WTC11 (cell line): ENCODE measurements around the gene ANKRD65. TPM values are rescaled to one million over a fixed set of nuclear protein-coding genes. Genes with fewer than 3 reads are reported as not detected.

Experiments used
- CREM ChIP-seq: sonication (generic); formaldehyde crosslinking; IDR thresholded peaks from 2 replicates; pipeline ENCODE4 v1.8.1; 2022; ENCODE audit warnings: mild to moderate bottlenecking, missing genetic modification reagents, moderate library complexity
- KAT7 ChIP-seq: sonication (generic); formaldehyde crosslinking; IDR thresholded peaks from 2 replicates; pipeline ENCODE4 v1.8.1; 2023; ENCODE audit warnings: missing genetic modification reagents, mild to moderate bottlenecking, borderline replicate concordance
- MYBL2 ChIP-seq: sonication (generic); formaldehyde crosslinking; IDR thresholded peaks from 2 replicates; pipeline ENCODE4 v1.8.1; 2023; ENCODE audit warnings: mild to moderate bottlenecking, moderate library complexity, missing genetic modification reagents
- SP1 ChIP-seq: sonication (generic); formaldehyde crosslinking; conservative IDR thresholded peaks from 2 replicates; pipeline ENCODE4 v1.8.1; 2022; ENCODE audit warnings: missing genetic modification reagents
- TCF7 ChIP-seq: sonication (generic); formaldehyde crosslinking; IDR thresholded peaks from 2 replicates; pipeline ENCODE4 v1.8.0; 2022; ENCODE audit warnings: mild to moderate bottlenecking, low read depth, missing genetic modification reagents, moderate library complexity
- TEAD4 ChIP-seq: sonication (generic); formaldehyde crosslinking; IDR thresholded peaks from 2 replicates; pipeline ENCODE4 v1.8.0; 2022; ENCODE audit warnings: mild to moderate bottlenecking, missing genetic modification reagents
- TP53 ChIP-seq: sonication (generic); formaldehyde crosslinking; IDR thresholded peaks from 2 replicates; pipeline ENCODE4 v1.8.1; 2023; ENCODE audit warnings: mild to moderate bottlenecking, missing genetic modification reagents
- ZNF219 ChIP-seq: sonication (generic); formaldehyde crosslinking; IDR thresholded peaks from 2 replicates; pipeline ENCODE4 v1.8.0; 2023; ENCODE audit warnings: missing genetic modification reagents, mild to moderate bottlenecking, borderline replicate concordance
- total RNA-seq: library from RNA; stranded (reverse); gene quantifications from 3 replicates; pipeline ENCODE4 v1.2.3, GENCODE V29; 2021
- TF ChIP-seq, protein P1 (sequence below): fragments of 250-450 bp; sonication (Bioruptor Pico); IDR thresholded peaks from 2 replicates; pipeline ENCODE4 v1.8.0; 2021; ENCODE audit warnings: mild to moderate bottlenecking
- TF ChIP-seq, protein P2 (sequence below): sonication (generic); formaldehyde crosslinking; IDR thresholded peaks from 2 replicates; pipeline ENCODE4 v1.8.1; 2023; ENCODE audit warnings: mild to moderate bottlenecking, missing genetic modification reagents
- TF ChIP-seq, protein P3 (sequence below): sonication (generic); formaldehyde crosslinking; IDR thresholded peaks from 2 replicates; pipeline ENCODE4 v1.8.1; 2023; ENCODE audit warnings: mild to moderate bottlenecking, missing genetic modification reagents, moderate library complexity
- TF ChIP-seq, protein P4 (sequence below): fragments of 250-450 bp; sonication (Bioruptor Pico); IDR thresholded peaks from 2 replicates; pipeline ENCODE4 v2.1.2; 2022; ENCODE audit warnings: mild to moderate bottlenecking, moderate library complexity
- TF ChIP-seq, protein P5 (sequence below): fragments of 250-450 bp; sonication (Bioruptor Pico); conservative IDR thresholded peaks from 2 replicates; pipeline ENCODE4 v1.9.0; 2021; ENCODE audit warnings: mild to moderate bottlenecking
- TF ChIP-seq, protein P6 (sequence below): sonication (generic); formaldehyde crosslinking; IDR thresholded peaks from 2 replicates; pipeline ENCODE4 v1.8.1; 2023; ENCODE audit warnings: mild to moderate bottlenecking, missing genetic modification reagents, borderline replicate concordance
- TF ChIP-seq, protein P7 (sequence below): sonication (generic); formaldehyde crosslinking; IDR thresholded peaks from 2 replicates; pipeline ENCODE4 v1.8.1; 2022; ENCODE audit warnings: mild to moderate bottlenecking, missing genetic modification reagents, moderate library complexity, borderline replicate concordance
- TF ChIP-seq, protein P8 (sequence below): fragments of 250-450 bp; sonication (Bioruptor Pico); IDR thresholded peaks from 2 replicates; pipeline ENCODE4 v1.9.0; 2021; ENCODE audit warnings: mild to moderate bottlenecking, borderline replicate concordance
- TF ChIP-seq, protein P9 (sequence below): sonication (generic); formaldehyde crosslinking; IDR thresholded peaks from 2 replicates; pipeline ENCODE4 v1.8.1; 2023; ENCODE audit warnings: mild to moderate bottlenecking, missing genetic modification reagents

The ANKRD65 gene
- total RNA-seq, 1 experiment from 2014 or later, result 1.9 TPM

DNA sequence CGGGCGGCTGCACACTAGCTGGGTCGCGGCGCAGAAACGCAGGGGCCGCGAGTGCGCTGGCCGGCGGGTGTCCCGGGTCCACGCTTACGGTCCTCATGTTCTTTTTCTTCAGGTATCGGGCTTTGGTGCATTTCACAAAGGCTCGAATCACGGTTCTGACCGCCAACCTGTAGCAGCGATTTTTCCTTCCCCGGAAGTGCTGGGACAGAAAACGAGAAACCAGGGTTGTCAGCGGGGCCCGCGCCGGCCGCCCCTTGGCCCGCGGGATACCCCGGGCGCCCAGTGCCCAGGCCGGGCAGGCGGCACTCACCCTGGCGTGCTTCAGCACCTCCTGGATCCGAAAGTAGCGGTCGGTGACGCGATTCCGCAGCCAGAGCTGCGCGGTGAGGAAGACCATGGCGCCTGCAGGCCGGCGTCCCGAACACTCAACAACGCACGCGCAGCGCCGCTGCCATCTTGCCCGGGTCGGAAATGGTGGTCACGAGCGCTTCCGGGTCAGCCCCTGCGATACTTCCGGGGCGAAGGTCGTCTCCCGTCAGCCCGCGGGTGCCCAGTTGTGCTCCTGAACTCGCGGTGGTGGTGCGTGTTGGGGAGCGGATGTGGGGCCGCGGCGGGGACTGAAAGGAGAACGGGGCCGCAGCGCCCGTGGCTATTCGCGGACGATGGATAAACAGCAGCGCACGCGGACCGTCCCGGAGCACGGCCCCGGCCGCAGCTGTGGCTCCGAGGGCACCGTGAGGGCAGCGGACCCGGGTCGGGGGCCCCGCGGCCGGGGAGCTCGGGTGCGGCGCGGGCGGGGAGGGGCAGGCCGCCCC is 14.0 kb downstream of the ANKRD65 start, which contains the start of gene MRPL20 (continued):
- TF ChIP-seq, protein P1, sequence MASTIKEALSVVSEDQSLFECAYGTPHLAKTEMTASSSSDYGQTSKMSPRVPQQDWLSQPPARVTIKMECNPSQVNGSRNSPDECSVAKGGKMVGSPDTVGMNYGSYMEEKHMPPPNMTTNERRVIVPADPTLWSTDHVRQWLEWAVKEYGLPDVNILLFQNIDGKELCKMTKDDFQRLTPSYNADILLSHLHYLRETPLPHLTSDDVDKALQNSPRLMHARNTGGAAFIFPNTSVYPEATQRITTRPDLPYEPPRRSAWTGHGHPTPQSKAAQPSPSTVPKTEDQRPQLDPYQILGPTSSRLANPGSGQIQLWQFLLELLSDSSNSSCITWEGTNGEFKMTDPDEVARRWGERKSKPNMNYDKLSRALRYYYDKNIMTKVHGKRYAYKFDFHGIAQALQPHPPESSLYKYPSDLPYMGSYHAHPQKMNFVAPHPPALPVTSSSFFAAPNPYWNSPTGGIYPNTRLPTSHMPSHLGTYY (CRISPR knock-in tag), result no peak
- peak; percentile 88 for TF ChIP-seq ZNF219 (CRISPR knock-in tag)
- TF ChIP-seq, protein P2, sequence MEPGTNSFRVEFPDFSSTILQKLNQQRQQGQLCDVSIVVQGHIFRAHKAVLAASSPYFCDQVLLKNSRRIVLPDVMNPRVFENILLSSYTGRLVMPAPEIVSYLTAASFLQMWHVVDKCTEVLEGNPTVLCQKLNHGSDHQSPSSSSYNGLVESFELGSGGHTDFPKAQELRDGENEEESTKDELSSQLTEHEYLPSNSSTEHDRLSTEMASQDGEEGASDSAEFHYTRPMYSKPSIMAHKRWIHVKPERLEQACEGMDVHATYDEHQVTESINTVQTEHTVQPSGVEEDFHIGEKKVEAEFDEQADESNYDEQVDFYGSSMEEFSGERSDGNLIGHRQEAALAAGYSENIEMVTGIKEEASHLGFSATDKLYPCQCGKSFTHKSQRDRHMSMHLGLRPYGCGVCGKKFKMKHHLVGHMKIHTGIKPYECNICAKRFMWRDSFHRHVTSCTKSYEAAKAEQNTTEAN (CRISPR knock-in tag), result peak; percentile 92
- TF ChIP-seq TEAD4 (CRISPR knock-in tag), result peak; percentile 55; the same call in 1 of the 2 replicates
- TF ChIP-seq, protein P3, sequence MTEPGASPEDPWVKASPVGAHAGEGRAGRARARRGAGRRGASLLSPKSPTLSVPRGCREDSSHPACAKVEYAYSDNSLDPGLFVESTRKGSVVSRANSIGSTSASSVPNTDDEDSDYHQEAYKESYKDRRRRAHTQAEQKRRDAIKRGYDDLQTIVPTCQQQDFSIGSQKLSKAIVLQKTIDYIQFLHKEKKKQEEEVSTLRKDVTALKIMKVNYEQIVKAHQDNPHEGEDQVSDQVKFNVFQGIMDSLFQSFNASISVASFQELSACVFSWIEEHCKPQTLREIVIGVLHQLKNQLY, result peak; percentile 63; the same call in 1 of the 2 replicates
- TF ChIP-seq, protein P4, sequence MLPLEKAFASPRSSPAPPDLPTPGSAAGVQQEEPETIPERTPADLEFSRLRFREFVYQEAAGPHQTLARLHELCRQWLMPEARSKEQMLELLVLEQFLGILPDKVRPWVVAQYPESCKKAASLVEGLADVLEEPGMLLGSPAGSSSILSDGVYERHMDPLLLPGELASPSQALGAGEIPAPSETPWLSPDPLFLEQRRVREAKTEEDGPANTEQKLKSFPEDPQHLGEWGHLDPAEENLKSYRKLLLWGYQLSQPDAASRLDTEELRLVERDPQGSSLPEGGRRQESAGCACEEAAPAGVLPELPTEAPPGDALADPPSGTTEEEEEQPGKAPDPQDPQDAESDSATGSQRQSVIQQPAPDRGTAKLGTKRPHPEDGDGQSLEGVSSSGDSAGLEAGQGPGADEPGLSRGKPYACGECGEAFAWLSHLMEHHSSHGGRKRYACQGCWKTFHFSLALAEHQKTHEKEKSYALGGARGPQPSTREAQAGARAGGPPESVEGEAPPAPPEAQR, result no peak
- TF ChIP-seq, protein P5, sequence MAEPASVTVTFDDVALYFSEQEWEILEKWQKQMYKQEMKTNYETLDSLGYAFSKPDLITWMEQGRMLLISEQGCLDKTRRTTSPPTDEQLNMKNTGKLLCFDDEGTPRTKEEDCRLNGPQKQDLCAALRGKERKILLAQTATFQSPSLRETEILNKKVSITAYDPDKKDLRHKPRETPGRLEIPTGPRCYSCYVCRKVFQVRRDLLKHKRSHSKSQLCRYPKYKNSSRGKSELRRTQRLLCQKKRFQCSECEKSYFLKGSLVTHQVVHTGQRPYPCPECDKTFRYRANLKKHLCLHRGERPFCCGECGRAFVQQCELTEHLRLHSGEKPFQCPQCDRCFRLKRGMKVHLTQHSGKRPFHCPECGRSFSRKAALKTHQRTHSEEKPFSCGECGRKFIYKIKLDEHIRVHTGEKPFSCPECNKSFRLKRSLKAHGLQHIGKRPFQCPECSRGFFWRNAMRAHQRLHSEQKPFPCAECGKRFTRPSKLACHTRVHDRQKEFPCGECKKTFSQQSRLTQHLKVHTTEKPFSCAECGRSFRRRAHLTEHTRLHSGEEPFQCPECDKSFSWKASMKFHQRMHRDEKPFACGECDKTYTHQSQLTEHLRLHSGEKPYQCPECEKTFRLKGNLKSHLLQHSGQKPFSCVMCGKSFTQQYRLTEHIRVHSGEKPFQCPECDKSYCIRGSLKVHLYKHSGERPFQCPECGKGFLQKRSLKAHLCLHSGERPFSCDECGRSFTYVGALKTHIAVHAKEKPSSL (CRISPR knock-in tag), result no peak
- peak; percentile 71; the same call in 1 of the 2 replicates for TF ChIP-seq SP1 (CRISPR knock-in tag)
- TF ChIP-seq, protein P6, sequence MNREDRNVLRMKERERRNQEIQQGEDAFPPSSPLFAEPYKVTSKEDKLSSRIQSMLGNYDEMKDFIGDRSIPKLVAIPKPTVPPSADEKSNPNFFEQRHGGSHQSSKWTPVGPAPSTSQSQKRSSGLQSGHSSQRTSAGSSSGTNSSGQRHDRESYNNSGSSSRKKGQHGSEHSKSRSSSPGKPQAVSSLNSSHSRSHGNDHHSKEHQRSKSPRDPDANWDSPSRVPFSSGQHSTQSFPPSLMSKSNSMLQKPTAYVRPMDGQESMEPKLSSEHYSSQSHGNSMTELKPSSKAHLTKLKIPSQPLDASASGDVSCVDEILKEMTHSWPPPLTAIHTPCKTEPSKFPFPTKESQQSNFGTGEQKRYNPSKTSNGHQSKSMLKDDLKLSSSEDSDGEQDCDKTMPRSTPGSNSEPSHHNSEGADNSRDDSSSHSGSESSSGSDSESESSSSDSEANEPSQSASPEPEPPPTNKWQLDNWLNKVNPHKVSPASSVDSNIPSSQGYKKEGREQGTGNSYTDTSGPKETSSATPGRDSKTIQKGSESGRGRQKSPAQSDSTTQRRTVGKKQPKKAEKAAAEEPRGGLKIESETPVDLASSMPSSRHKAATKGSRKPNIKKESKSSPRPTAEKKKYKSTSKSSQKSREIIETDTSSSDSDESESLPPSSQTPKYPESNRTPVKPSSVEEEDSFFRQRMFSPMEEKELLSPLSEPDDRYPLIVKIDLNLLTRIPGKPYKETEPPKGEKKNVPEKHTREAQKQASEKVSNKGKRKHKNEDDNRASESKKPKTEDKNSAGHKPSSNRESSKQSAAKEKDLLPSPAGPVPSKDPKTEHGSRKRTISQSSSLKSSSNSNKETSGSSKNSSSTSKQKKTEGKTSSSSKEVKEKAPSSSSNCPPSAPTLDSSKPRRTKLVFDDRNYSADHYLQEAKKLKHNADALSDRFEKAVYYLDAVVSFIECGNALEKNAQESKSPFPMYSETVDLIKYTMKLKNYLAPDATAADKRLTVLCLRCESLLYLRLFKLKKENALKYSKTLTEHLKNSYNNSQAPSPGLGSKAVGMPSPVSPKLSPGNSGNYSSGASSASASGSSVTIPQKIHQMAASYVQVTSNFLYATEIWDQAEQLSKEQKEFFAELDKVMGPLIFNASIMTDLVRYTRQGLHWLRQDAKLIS, result no peak
- TF ChIP-seq, protein P7, sequence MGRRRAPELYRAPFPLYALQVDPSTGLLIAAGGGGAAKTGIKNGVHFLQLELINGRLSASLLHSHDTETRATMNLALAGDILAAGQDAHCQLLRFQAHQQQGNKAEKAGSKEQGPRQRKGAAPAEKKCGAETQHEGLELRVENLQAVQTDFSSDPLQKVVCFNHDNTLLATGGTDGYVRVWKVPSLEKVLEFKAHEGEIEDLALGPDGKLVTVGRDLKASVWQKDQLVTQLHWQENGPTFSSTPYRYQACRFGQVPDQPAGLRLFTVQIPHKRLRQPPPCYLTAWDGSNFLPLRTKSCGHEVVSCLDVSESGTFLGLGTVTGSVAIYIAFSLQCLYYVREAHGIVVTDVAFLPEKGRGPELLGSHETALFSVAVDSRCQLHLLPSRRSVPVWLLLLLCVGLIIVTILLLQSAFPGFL (CRISPR knock-in tag), result no peak
- peak; percentile 85 for TF ChIP-seq MYBL2
- no peak for TF ChIP-seq TP53 (CRISPR knock-in tag)
- no peak for TF ChIP-seq KAT7 (CRISPR knock-in tag)
- TF ChIP-seq, protein P8, sequence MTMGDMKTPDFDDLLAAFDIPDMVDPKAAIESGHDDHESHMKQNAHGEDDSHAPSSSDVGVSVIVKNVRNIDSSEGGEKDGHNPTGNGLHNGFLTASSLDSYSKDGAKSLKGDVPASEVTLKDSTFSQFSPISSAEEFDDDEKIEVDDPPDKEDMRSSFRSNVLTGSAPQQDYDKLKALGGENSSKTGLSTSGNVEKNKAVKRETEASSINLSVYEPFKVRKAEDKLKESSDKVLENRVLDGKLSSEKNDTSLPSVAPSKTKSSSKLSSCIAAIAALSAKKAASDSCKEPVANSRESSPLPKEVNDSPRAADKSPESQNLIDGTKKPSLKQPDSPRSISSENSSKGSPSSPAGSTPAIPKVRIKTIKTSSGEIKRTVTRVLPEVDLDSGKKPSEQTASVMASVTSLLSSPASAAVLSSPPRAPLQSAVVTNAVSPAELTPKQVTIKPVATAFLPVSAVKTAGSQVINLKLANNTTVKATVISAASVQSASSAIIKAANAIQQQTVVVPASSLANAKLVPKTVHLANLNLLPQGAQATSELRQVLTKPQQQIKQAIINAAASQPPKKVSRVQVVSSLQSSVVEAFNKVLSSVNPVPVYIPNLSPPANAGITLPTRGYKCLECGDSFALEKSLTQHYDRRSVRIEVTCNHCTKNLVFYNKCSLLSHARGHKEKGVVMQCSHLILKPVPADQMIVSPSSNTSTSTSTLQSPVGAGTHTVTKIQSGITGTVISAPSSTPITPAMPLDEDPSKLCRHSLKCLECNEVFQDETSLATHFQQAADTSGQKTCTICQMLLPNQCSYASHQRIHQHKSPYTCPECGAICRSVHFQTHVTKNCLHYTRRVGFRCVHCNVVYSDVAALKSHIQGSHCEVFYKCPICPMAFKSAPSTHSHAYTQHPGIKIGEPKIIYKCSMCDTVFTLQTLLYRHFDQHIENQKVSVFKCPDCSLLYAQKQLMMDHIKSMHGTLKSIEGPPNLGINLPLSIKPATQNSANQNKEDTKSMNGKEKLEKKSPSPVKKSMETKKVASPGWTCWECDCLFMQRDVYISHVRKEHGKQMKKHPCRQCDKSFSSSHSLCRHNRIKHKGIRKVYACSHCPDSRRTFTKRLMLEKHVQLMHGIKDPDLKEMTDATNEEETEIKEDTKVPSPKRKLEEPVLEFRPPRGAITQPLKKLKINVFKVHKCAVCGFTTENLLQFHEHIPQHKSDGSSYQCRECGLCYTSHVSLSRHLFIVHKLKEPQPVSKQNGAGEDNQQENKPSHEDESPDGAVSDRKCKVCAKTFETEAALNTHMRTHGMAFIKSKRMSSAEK (CRISPR knock-in tag), result no peak
- peak; percentile 92 for TF ChIP-seq CREM (CRISPR knock-in tag)
- TF ChIP-seq, protein P9, sequence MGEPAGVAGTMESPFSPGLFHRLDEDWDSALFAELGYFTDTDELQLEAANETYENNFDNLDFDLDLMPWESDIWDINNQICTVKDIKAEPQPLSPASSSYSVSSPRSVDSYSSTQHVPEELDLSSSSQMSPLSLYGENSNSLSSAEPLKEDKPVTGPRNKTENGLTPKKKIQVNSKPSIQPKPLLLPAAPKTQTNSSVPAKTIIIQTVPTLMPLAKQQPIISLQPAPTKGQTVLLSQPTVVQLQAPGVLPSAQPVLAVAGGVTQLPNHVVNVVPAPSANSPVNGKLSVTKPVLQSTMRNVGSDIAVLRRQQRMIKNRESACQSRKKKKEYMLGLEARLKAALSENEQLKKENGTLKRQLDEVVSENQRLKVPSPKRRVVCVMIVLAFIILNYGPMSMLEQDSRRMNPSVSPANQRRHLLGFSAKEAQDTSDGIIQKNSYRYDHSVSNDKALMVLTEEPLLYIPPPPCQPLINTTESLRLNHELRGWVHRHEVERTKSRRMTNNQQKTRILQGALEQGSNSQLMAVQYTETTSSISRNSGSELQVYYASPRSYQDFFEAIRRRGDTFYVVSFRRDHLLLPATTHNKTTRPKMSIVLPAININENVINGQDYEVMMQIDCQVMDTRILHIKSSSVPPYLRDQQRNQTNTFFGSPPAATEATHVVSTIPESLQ, result no peak
- peak; percentile 82; the same call in 1 of the 2 replicates for TF ChIP-seq TCF7 (CRISPR knock-in tag)
